ENCODE results near the gene IFNG-AS1. TPM values are rescaled to one million over a fixed set of nuclear protein-coding genes. Genes with fewer than 3 reads are reported as not detected.

Gene IFNG-AS1
- total RNA-seq, 4 donors from 2014 or later = not detected

- Histone ChIP-seq H3K4me3 (no peak overlapping the region), H3K27me3 (no peaks in the 10 kb centered on the region), H3K4me1 (no peaks in the 10 kb centered on the region), H3K27ac (no peak overlapping the region), H3K36me3 (no peaks in the 10 kb centered on the region), H3K9me3 (no peaks in the 10 kb centered on the region)
- in situ Hi-C loops (cut with MboI; ENCODE audit: low sequenced_read_pairs in 4 of 4) = no loop called here
- ATAC-seq (no peak), DNase-seq (no peak)
- intact Hi-C loops (cut with DNase I; ENCODE audit: low total_unique reads) = no loop called here
- TF ChIP-seq POLR2A (IDR thresholded peaks at IDR 0.05) (no peak), CTCF (IDR thresholded peaks at IDR 0.05 in 4 of 5, conservative IDR thresholded peaks at IDR 0.05 in 1 of 5) (no peak)
Measured at GRCh38 chr12:68001486-68002466, 12.5 kb downstream of the IFNG-AS1 start.

GRCh38 chr12:68003777-68004176 is 14.5 kb downstream of the IFNG-AS1 start:
- Histone ChIP-seq H3K9me3 (no peaks in the 10 kb centered on the region), H3K4me3 (no peak overlapping the region), H3K27me3 (no peaks in the 10 kb centered on the region), H3K27ac (no peak overlapping the region), H3K36me3 (no peaks in the 10 kb centered on the region), H3K4me1 (peaks cover 0 to 4% of the 10 kb centered on the region in 2 donors)
- TF ChIP-seq CTCF (IDR thresholded peaks at IDR 0.05 in 4 of 5, conservative IDR thresholded peaks at IDR 0.05 in 1 of 5) (no peak), POLR2A (IDR thresholded peaks at IDR 0.05) (no peak)
- in situ Hi-C loops (cut with MboI; ENCODE audit: low sequenced_read_pairs in 4 of 4) = no loop called here
- ATAC-seq = no peak
- intact Hi-C loops (cut with DNase I; ENCODE audit: low total_unique reads) = no loop called here
- no peak for DNase-seq

GRCh38 chr12:68007033-68007432 is 17.8 kb downstream of the IFNG-AS1 start:
- TF ChIP-seq CTCF (IDR thresholded peaks at IDR 0.05 in 4 of 5, conservative IDR thresholded peaks at IDR 0.05 in 1 of 5) (no peak), POLR2A (IDR thresholded peaks at IDR 0.05) (no peak)
- Histone ChIP-seq H3K27ac (no peak overlapping the region), H3K4me1 (peaks cover 0 to 4% of the 10 kb centered on the region in 2 donors), H3K36me3 (no peaks in the 10 kb centered on the region), H3K4me3 (no peak overlapping the region), H3K9me3 (no peaks in the 10 kb centered on the region), H3K27me3 (no peaks in the 10 kb centered on the region)
- DNase-seq = no peak
- in situ Hi-C loops (cut with MboI; ENCODE audit: low sequenced_read_pairs in 4 of 4) = no loop called here
- intact Hi-C loops (cut with DNase I; ENCODE audit: low total_unique reads) = no loop called here
- no peak for ATAC-seq

- Histone ChIP-seq H3K4me3 (no peak overlapping the region), H3K36me3 (no peaks in the 10 kb centered on the region), H3K27me3 (no peaks in the 10 kb centered on the region), H3K9me3 (no peaks in the 10 kb centered on the region), H3K4me1 (peaks cover 0 to 4% of the 10 kb centered on the region in 2 donors), H3K27ac (no peak overlapping the region)
- DNase-seq (no peak), ATAC-seq (no peak)
- TF ChIP-seq CTCF (IDR thresholded peaks at IDR 0.05 in 4 of 5, conservative IDR thresholded peaks at IDR 0.05 in 1 of 5) = no peak
- TF ChIP-seq POLR2A (IDR thresholded peaks at IDR 0.05) = no peak
- intact Hi-C loops (cut with DNase I; ENCODE audit: low total_unique reads) = no loop called here
- in situ Hi-C loops (cut with MboI; ENCODE audit: low sequenced_read_pairs in 4 of 4) = no loop called here
Measured at GRCh38 chr12:68007466-68007865, 18.2 kb downstream of the IFNG-AS1 start.
